NCI-H1417 treated with DMSO at 0.1 percent for 48 hours (cell line): ENCODE data around the gene SPINT4.

ENCODE experiments used
- DNase-seq: peaks from one replicate; lab custom pipeline; 2025; lab: John Stamatoyannopoulos, UW

The SPINT4 gene

GRCh38 chr20:45765307-45765875 is 43.2 kb downstream of the SPINT4 start:
- no peak for DNase-seq

- DNase-seq = no peak
Observed at GRCh38 chr20:45765980-45766379, 43.8 kb downstream of the SPINT4 start.

GRCh38 chr20:45768479-45768878 is 46.3 kb downstream of the SPINT4 start:
- no peak for DNase-seq

- peak; percentile 50 for DNase-seq
Observed at GRCh38 chr20:45771182-45771759, 49.1 kb downstream of the SPINT4 start.

- DNase-seq = no peak
Observed at GRCh38 chr20:45772693-45773092, 50.5 kb downstream of the SPINT4 start.

- DNase-seq = no peak
Observed at GRCh38 chr20:45774945-45775344, 52.8 kb downstream of the SPINT4 start.

DNA sequence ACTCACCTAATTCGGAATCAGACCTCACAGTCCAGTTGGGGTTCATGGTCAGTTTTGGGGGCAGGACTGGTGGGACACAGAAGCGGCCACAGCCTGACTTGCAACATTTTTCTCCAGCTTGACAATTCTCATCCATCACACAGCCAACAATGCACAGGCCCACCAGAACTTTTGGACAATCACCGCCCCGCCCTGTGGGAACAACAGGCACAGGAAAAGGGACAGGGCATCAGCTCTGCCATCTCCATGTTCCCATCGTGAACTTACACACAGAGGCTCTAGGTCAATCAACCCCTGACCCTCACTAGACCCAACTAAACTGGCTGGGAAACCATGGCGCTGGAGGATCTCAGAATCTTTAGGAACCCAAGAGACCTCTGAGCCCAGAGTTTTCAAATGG is 53.3 kb downstream of the SPINT4 start:
- DNase-seq = no peak
